ENCODE measurements around the gene TLX1.

The TLX1 gene

GRCh38 chr10:101090597-101090996 lies 40.5 kb upstream of the TLX1 start:
- in situ Hi-C loops (cut with HindIII; ENCODE audit: low pct_ligation_motif_present, low sequenced_read_pairs): no loop called here
- Histone ChIP-seq H3K27ac (no peak overlapping the region), H3K27me3 (replicated peaks) (peaks cover 12% of the 10 kb centered on the region), H3K4me3 (ENCODE audit: low read depth, low read length) (no peak overlapping the region), H3K36me3 (replicated peaks) (no peaks in the 10 kb centered on the region)
- DNase-seq: no peak
- TF ChIP-seq CTCF (IDR thresholded peaks at IDR 0.05; ENCODE audit: low read depth, low read length, missing control alignments): no peak

GRCh38 chr10:101091546-101092290 lies 39.4 kb upstream of the TLX1 start:
- Histone ChIP-seq H3K36me3 (replicated peaks) (no peaks in the 10 kb centered on the region), H3K27me3 (replicated peaks) (peaks cover 12% of the 10 kb centered on the region), H3K4me3 (ENCODE audit: low read depth, low read length) (no peak overlapping the region), H3K27ac (no peak overlapping the region)
- no peak for TF ChIP-seq CTCF (IDR thresholded peaks at IDR 0.05; ENCODE audit: low read depth, low read length, missing control alignments)
- in situ Hi-C loops (cut with HindIII; ENCODE audit: low pct_ligation_motif_present, low sequenced_read_pairs): no loop called here
- DNase-seq: peak; percentile 4

- Histone ChIP-seq H3K27ac (no peak overlapping the region), H3K4me3 (ENCODE audit: low read depth, low read length) (no peak overlapping the region), H3K27me3 (replicated peaks) (peaks cover 12% of the 10 kb centered on the region), H3K36me3 (replicated peaks) (no peaks in the 10 kb centered on the region)
- in situ Hi-C loops (cut with HindIII; ENCODE audit: low pct_ligation_motif_present, low sequenced_read_pairs): no loop called here
- DNase-seq: no peak
- no peak for TF ChIP-seq CTCF (IDR thresholded peaks at IDR 0.05; ENCODE audit: low read depth, low read length, missing control alignments)
Observed at GRCh38 chr10:101092881-101093354, 38.2 kb upstream of the TLX1 start.

GRCh38 chr10:101094121-101094879 lies 36.8 kb upstream of the TLX1 start:
- Histone ChIP-seq H3K27me3 (replicated peaks) (peaks cover 9% of the 10 kb centered on the region), H3K4me3 (ENCODE audit: low read depth, low read length) (no peak overlapping the region), H3K36me3 (replicated peaks) (no peaks in the 10 kb centered on the region), H3K27ac (no peak overlapping the region)
- in situ Hi-C loops (cut with HindIII; ENCODE audit: low pct_ligation_motif_present, low sequenced_read_pairs): no loop called here
- no peak for TF ChIP-seq CTCF (IDR thresholded peaks at IDR 0.05; ENCODE audit: low read depth, low read length, missing control alignments)
- DNase-seq: no peak

- H3K4me3 ChIP-seq (ENCODE audit: low read depth, low read length): no peak overlapping the region
- H3K27me3 ChIP-seq (replicated peaks): peaks cover 12% of the 10 kb centered on the region
- in situ Hi-C loops (cut with HindIII; ENCODE audit: low pct_ligation_motif_present, low sequenced_read_pairs): no loop called here
- DNase-seq: no peak
- H3K36me3 ChIP-seq (replicated peaks): no peaks in the 10 kb centered on the region
- TF ChIP-seq CTCF (IDR thresholded peaks at IDR 0.05; ENCODE audit: low read depth, low read length, missing control alignments): no peak
- no peak overlapping the region for H3K27ac ChIP-seq
Observed at GRCh38 chr10:101095004-101095403, 36.1 kb upstream of the TLX1 start.
